ENCODE data around the gene CADPS2.

Gene CADPS2

DNA sequence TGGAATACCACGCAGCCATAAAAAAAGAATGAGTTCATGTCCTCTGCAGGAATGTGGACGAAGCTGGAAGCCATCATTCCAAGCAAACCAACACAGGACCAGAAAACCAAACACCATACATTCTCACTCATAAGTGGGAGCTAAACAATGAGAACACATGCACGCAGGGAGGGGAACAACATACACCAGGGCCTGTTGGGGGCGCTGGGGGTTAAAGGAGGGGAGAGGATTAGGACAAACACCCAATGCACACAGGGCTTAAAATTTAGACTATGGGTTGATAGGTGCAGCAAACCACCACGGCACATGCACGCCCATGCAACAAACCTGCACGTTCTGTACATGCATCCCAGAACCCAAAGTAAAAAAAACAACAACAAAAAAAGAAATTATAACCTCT lies 210.6 kb downstream of the CADPS2 start:
- ATAC-seq (ENCODE audit: low read depth) (no peak), DNase-seq (ENCODE audit: low spot score) (no peak)
- no peaks in the 10 kb centered on the region for H3K9me3 ChIP-seq (ENCODE audit: severe bottlenecking)
- TF ChIP-seq, protein P1, sequence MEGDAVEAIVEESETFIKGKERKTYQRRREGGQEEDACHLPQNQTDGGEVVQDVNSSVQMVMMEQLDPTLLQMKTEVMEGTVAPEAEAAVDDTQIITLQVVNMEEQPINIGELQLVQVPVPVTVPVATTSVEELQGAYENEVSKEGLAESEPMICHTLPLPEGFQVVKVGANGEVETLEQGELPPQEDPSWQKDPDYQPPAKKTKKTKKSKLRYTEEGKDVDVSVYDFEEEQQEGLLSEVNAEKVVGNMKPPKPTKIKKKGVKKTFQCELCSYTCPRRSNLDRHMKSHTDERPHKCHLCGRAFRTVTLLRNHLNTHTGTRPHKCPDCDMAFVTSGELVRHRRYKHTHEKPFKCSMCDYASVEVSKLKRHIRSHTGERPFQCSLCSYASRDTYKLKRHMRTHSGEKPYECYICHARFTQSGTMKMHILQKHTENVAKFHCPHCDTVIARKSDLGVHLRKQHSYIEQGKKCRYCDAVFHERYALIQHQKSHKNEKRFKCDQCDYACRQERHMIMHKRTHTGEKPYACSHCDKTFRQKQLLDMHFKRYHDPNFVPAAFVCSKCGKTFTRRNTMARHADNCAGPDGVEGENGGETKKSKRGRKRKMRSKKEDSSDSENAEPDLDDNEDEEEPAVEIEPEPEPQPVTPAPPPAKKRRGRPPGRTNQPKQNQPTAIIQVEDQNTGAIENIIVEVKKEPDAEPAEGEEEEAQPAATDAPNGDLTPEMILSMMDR (IDR thresholded peaks at IDR 0.05; ENCODE audit: poor library complexity, severe bottlenecking): no peak
- no peak overlapping the region for H3K27ac ChIP-seq (ENCODE audit: poor library complexity, severe bottlenecking)
- no peaks in the 10 kb centered on the region for H3K36me3 ChIP-seq (ENCODE audit: low read depth)
- H3K4me3 ChIP-seq (ENCODE audit: severe bottlenecking): no peak overlapping the region
- H3K4me1 ChIP-seq (ENCODE audit: insufficient read depth, poor library complexity, severe bottlenecking): no peaks in the 10 kb centered on the region
- no peaks in the 10 kb centered on the region for H3K27me3 ChIP-seq (ENCODE audit: insufficient read depth, poor library complexity, severe bottlenecking)

DNA sequence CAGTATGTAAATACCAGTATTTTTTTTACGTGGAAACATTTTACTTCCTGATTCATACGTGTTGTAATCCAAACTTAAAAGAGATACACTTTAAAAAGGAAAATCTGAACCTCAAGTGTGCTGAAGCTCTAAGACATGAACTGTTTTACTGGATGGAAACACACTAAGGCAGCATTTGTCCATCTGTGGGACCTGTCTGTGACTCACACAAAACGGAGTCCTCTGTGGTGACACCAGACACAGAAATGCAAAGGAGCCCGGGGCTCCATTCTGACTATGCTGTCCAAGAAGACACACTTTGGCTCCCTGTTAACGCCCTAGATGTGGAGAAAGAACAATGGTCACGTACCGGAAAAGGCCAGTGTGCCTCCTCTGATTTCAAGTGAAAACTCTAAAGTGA lies 211.2 kb downstream of the CADPS2 start:
- no peak for DNase-seq (ENCODE audit: low spot score)
- H3K4me3 ChIP-seq (ENCODE audit: severe bottlenecking): no peak overlapping the region
- H3K27ac ChIP-seq (ENCODE audit: poor library complexity, severe bottlenecking): no peak overlapping the region

GRCh38 chr7:122674502-122674901 lies 211.8 kb downstream of the CADPS2 start:
- no peaks in the 10 kb centered on the region for H3K36me3 ChIP-seq (ENCODE audit: low read depth)
- no peaks in the 10 kb centered on the region for H3K4me1 ChIP-seq (ENCODE audit: insufficient read depth, poor library complexity, severe bottlenecking)
- no peaks in the 10 kb centered on the region for H3K27me3 ChIP-seq (ENCODE audit: insufficient read depth, poor library complexity, severe bottlenecking)
- H3K27ac ChIP-seq (ENCODE audit: poor library complexity, severe bottlenecking): no peak overlapping the region
- no peaks in the 10 kb centered on the region for H3K9me3 ChIP-seq (ENCODE audit: severe bottlenecking)
- TF ChIP-seq, protein P1 (IDR thresholded peaks at IDR 0.05; ENCODE audit: poor library complexity, severe bottlenecking): no peak
- DNase-seq (ENCODE audit: low spot score) (no peak), ATAC-seq (ENCODE audit: low read depth) (no peak)
- H3K4me3 ChIP-seq (ENCODE audit: severe bottlenecking): no peak overlapping the region

More for the DNA sequence above, 211.2 kb downstream of the CADPS2 start:
- TF ChIP-seq, protein P1 (IDR thresholded peaks at IDR 0.05; ENCODE audit: poor library complexity, severe bottlenecking): no peak
- Histone ChIP-seq H3K4me1 (ENCODE audit: insufficient read depth, poor library complexity, severe bottlenecking) (no peaks in the 10 kb centered on the region), H3K36me3 (ENCODE audit: low read depth) (no peaks in the 10 kb centered on the region), H3K9me3 (ENCODE audit: severe bottlenecking) (no peaks in the 10 kb centered on the region), H3K27me3 (ENCODE audit: insufficient read depth, poor library complexity, severe bottlenecking) (no peaks in the 10 kb centered on the region)
- no peak for ATAC-seq (ENCODE audit: low read depth)

- no peak overlapping the region for H3K4me3 ChIP-seq (ENCODE audit: severe bottlenecking)
- H3K4me1 ChIP-seq (ENCODE audit: insufficient read depth, poor library complexity, severe bottlenecking): no peaks in the 10 kb centered on the region
- H3K27ac ChIP-seq (ENCODE audit: poor library complexity, severe bottlenecking): no peak overlapping the region
- ATAC-seq (ENCODE audit: low read depth): no peak
- H3K27me3 ChIP-seq (ENCODE audit: insufficient read depth, poor library complexity, severe bottlenecking): no peaks in the 10 kb centered on the region
- no peaks in the 10 kb centered on the region for H3K9me3 ChIP-seq (ENCODE audit: severe bottlenecking)
- TF ChIP-seq, protein P1 (IDR thresholded peaks at IDR 0.05; ENCODE audit: poor library complexity, severe bottlenecking): no peak
- DNase-seq (ENCODE audit: low spot score): no peak
- no peaks in the 10 kb centered on the region for H3K36me3 ChIP-seq (ENCODE audit: low read depth)
Measured at GRCh38 chr7:122673951-122674350, 212.3 kb downstream of the CADPS2 start.

GRCh38 chr7:122672536-122672935 lies 213.7 kb downstream of the CADPS2 start:
- Histone ChIP-seq H3K4me3 (ENCODE audit: severe bottlenecking) (no peak overlapping the region), H3K27me3 (ENCODE audit: insufficient read depth, poor library complexity, severe bottlenecking) (no peaks in the 10 kb centered on the region), H3K4me1 (ENCODE audit: insufficient read depth, poor library complexity, severe bottlenecking) (no peaks in the 10 kb centered on the region), H3K36me3 (ENCODE audit: low read depth) (no peaks in the 10 kb centered on the region), H3K9me3 (ENCODE audit: severe bottlenecking) (no peaks in the 10 kb centered on the region), H3K27ac (ENCODE audit: poor library complexity, severe bottlenecking) (no peak overlapping the region)
- no peak for ATAC-seq (ENCODE audit: low read depth)
- no peak for DNase-seq (ENCODE audit: low spot score)
- TF ChIP-seq, protein P1 (IDR thresholded peaks at IDR 0.05; ENCODE audit: poor library complexity, severe bottlenecking): no peak
